SK-N-MC (cell line): ENCODE results near the gene GPR155.

Source experiments
- EZH2 ChIP-seq: fragments of 200-600 bp; sonication (generic); IDR thresholded peaks from one replicate; pipeline ENCODE4 v1.6.1; 2017; ENCODE audit warnings: antibody characterized with exemption
- POLR2AphosphoS5 ChIP-seq: IDR thresholded peaks from 2 replicates; pipeline ENCODE4 v1.6.1; 2012; ENCODE audit warnings: mild to moderate bottlenecking, low read depth, low read length, borderline replicate concordance

GRCh38 chr2:174436351-174436750 is 50.5 kb downstream of the GPR155 start:
- TF ChIP-seq POLR2AphosphoS5: no peak
- no peak for TF ChIP-seq EZH2
